HEK293 (cell line): Measurements from ENCODE around the gene DNMT1.

ENCODE experiments used
- ATF2 ChIP-seq: fragments of 450-650 bp; formaldehyde crosslinking; IDR thresholded peaks from 2 replicates; pipeline ENCODE4 v1.5.1; 2016; ENCODE audit warnings: missing biosample characterization, missing genetic modification characterization, low read depth
- CTCF ChIP-seq: fragments of 450-650 bp; formaldehyde crosslinking; IDR thresholded peaks from 2 replicates; pipeline ENCODE4 v1.5.1; 2016; ENCODE audit warnings: missing biosample characterization, missing genetic modification characterization
- ELK4 ChIP-seq: IDR thresholded peaks from 2 replicates; pipeline ENCODE4 v1.6.1; 2011; ENCODE audit warnings: mild to moderate bottlenecking, low read depth, low read length, borderline replicate concordance
- TCF7L2 ChIP-seq: IDR thresholded peaks from 2 replicates; pipeline ENCODE4 v1.6.1; 2011; ENCODE audit warnings: low read depth, mild to moderate bottlenecking, inconsistent platforms, low read length, moderate library complexity, borderline replicate concordance
- YY1 ChIP-seq: fragments of 450-650 bp; formaldehyde crosslinking; IDR thresholded peaks from 2 replicates; pipeline ENCODE4 v1.5.1; 2018; ENCODE audit warnings: missing biosample characterization, missing genetic modification characterization
- ZNF121 ChIP-seq: fragments of 450-650 bp; formaldehyde crosslinking; IDR thresholded peaks from 2 replicates; pipeline ENCODE4 v1.5.1; 2016; ENCODE audit warnings: missing biosample characterization, missing genetic modification characterization
- ZNF132 ChIP-seq: fragments of 450-650 bp; formaldehyde crosslinking; IDR thresholded peaks from 2 replicates; pipeline ENCODE4 v1.5.1; 2017; ENCODE audit warnings: missing biosample characterization, missing genetic modification characterization, borderline replicate concordance
- ZNF174 ChIP-seq: fragments of 450-650 bp; formaldehyde crosslinking; IDR thresholded peaks from 2 replicates; pipeline ENCODE4 v1.5.0; 2017; ENCODE audit warnings: missing biosample characterization, mild to moderate bottlenecking, missing genetic modification characterization
- ZNF239 ChIP-seq: fragments of 450-650 bp; formaldehyde crosslinking; IDR thresholded peaks from 2 replicates; pipeline ENCODE4 v1.5.1; 2016; ENCODE audit warnings: missing biosample characterization, missing genetic modification characterization
- ZNF350 ChIP-seq: fragments of 450-650 bp; formaldehyde crosslinking; IDR thresholded peaks from 2 replicates; pipeline ENCODE4 v1.5.0; 2017; ENCODE audit warnings: missing biosample characterization, mild to moderate bottlenecking, missing genetic modification characterization
- ZNF549 ChIP-seq: fragments of 450-650 bp; IDR thresholded peaks from 2 replicates; pipeline ENCODE4 v1.5.1; 2018; ENCODE audit warnings: missing biosample characterization, missing genetic modification characterization, mild to moderate bottlenecking, inconsistent platforms, moderate library complexity

GRCh38 chr19:10206226-10206885 is 11.6 kb upstream of the DNMT1 start:
- no peak for TF ChIP-seq ZNF121 (tag by site-specific recombination)
- no peak for TF ChIP-seq CTCF
- TF ChIP-seq ZNF174 (tag by site-specific recombination), result no peak
- no peak for TF ChIP-seq TCF7L2
- no peak for TF ChIP-seq ZNF132 (tag by site-specific recombination)
- TF ChIP-seq ATF2 (tag by site-specific recombination), result no peak
- TF ChIP-seq ZNF549 (tag by site-specific recombination), result no peak
- no peak for TF ChIP-seq YY1 (tag by site-specific recombination)
- TF ChIP-seq ZNF350 (tag by site-specific recombination), result no peak
- TF ChIP-seq ZNF239 (tag by site-specific recombination), result no peak
- TF ChIP-seq ELK4, result no peak
